BLaER1 treated with 17β-estradiol and CSF1 and Interleukin-3, amounts not matched to agents 10 nM and 100 nM (cell line): Measurements from ENCODE around the gene C5.

Experiments
- H3K27ac ChIP-seq, 11 experiments: shearing (Covaris generic); formaldehyde crosslinking; 2 replicates each; pipeline ENCODE4 v1.8.1; 2022
- H3K27me3 ChIP-seq, 11 experiments: shearing (Covaris generic); formaldehyde crosslinking; 2 replicates each; pipeline ENCODE4 v1.8.1; 2022
- H3K36me3 ChIP-seq, 11 experiments: shearing (Covaris generic); formaldehyde crosslinking; 2 replicates each; pipeline ENCODE4 v1.8.1; 2022
- H3K4me1 ChIP-seq, 10 experiments: shearing (Covaris generic); formaldehyde crosslinking; 2 replicates each; pipeline ENCODE4 v1.8.1; 2022
- H3K4me2 ChIP-seq, 11 experiments: shearing (Covaris generic); formaldehyde crosslinking; 2 replicates each; pipeline ENCODE4 v1.8.1; 2022
- H3K4me3 ChIP-seq, 10 experiments: shearing (Covaris generic); formaldehyde crosslinking; 2 replicates each; pipeline ENCODE4 v1.8.1; 2022
- H3K9ac ChIP-seq, 11 experiments: shearing (Covaris generic); formaldehyde crosslinking; 2 replicates each; pipeline ENCODE4 v1.8.1; 2022
- H3K9me3 ChIP-seq, 11 experiments: shearing (Covaris generic); formaldehyde crosslinking; replicated peaks in 1 of 11; 2 replicates each; pipeline ENCODE4 v1.8.1; 2022
- H4K20me1 ChIP-seq, 11 experiments: shearing (Covaris generic); formaldehyde crosslinking; 2 replicates each; pipeline ENCODE4 v1.8.1; 2022
- Cebpa-rat ChIP-seq, 11 experiments: shearing (Covaris generic); IDR thresholded peaks; 2 replicates each; pipeline ENCODE4 v1.8.1; 2022

C5 gene

GRCh38 chr9:120923620-120924328 is 126.3 kb downstream of the C5 start:
- no peak overlapping the region for H3K4me3 ChIP-seq
- H3K27ac ChIP-seq: no peak overlapping the region
- H3K36me3 ChIP-seq: no peaks in the 10 kb centered on the region
- peaks cover 57 to 70% (median 61%) of the 10 kb centered on the region in 10 experiments for H3K4me1 ChIP-seq
- H3K27me3 ChIP-seq: no peaks in the 10 kb centered on the region
- H4K20me1 ChIP-seq: no peaks in the 10 kb centered on the region
- H3K9me3 ChIP-seq: no peaks in the 10 kb centered on the region
- TF ChIP-seq Cebpa-rat (IDR thresholded peaks at IDR 0.05): no peak
- H3K9ac ChIP-seq: no peak overlapping the region
- no peak overlapping the region for H3K4me2 ChIP-seq

GRCh38 chr9:120922404-120923195 is 127.5 kb downstream of the C5 start:
- peaks cover 46 to 61% (median 50%) of the 10 kb centered on the region in 10 experiments for H3K4me1 ChIP-seq

GRCh38 chr9:120921661-120922181 is 128.4 kb downstream of the C5 start:
- Histone ChIP-seq H3K4me2 (no peak overlapping the region; a peak in 1 of 22 replicates), H3K27ac (no peak overlapping the region), H3K4me1 (peaks cover 37 to 52% (median 41%) of the 10 kb centered on the region in 10 experiments)

More at GRCh38 chr9:120922404-120923195, 127.5 kb downstream of the C5 start:
- H4K20me1 ChIP-seq: no peaks in the 10 kb centered on the region
- H3K4me2 ChIP-seq: no peak overlapping the region
- peaks cover 0 to 1% (median 0%) of the 10 kb centered on the region in 11 experiments; a peak in 1 of 22 replicates for H3K36me3 ChIP-seq
- H3K4me3 ChIP-seq: no peak overlapping the region
- no peak overlapping the region for H3K9ac ChIP-seq
- H3K27me3 ChIP-seq: no peaks in the 10 kb centered on the region
- peaks cover 0 to 2% (median 0%) of the 10 kb centered on the region in 11 experiments; a peak in 4 of 22 replicates for H3K9me3 ChIP-seq
- H3K27ac ChIP-seq: no peak overlapping the region
- TF ChIP-seq Cebpa-rat (IDR thresholded peaks at IDR 0.05): no peak

GRCh38 chr9:120920806-120921178 is 129.3 kb downstream of the C5 start:
- no peak for TF ChIP-seq Cebpa-rat (IDR thresholded peaks at IDR 0.05)
- peaks cover 28 to 46% (median 32%) of the 10 kb centered on the region in 10 experiments for H3K4me1 ChIP-seq
- peak overlapping the region; percentile 2 to 64 (median 38); a peak in 17 of 22 replicates for H3K4me2 ChIP-seq
- peak overlapping the region in 1 of 11 experiments; percentile 1; a peak in 1 of 22 replicates for H3K27ac ChIP-seq
- peaks cover 0 to 6% (median 0%) of the 10 kb centered on the region in 11 experiments; a peak in 4 of 22 replicates for H3K9me3 ChIP-seq
- H4K20me1 ChIP-seq: no peaks in the 10 kb centered on the region
- H3K9ac ChIP-seq: no peak overlapping the region
- H3K27me3 ChIP-seq: no peaks in the 10 kb centered on the region
- peaks cover 0 to 6% (median 0%) of the 10 kb centered on the region in 11 experiments; a peak in 2 of 22 replicates for H3K36me3 ChIP-seq
- H3K4me3 ChIP-seq: no peak overlapping the region

More at GRCh38 chr9:120921661-120922181, 128.4 kb downstream of the C5 start:
- no peaks in the 10 kb centered on the region for H3K27me3 ChIP-seq
- H3K9me3 ChIP-seq: peaks cover 0 to 6% (median 0%) of the 10 kb centered on the region in 11 experiments; a peak in 4 of 22 replicates
- no peak for TF ChIP-seq Cebpa-rat (IDR thresholded peaks at IDR 0.05)
- H3K36me3 ChIP-seq: peaks cover 0 to 6% (median 0%) of the 10 kb centered on the region in 11 experiments; a peak in 2 of 22 replicates
- H3K4me3 ChIP-seq: no peak overlapping the region
- H3K9ac ChIP-seq: no peak overlapping the region
- H4K20me1 ChIP-seq: no peaks in the 10 kb centered on the region

GRCh38 chr9:120919843-120920805 is 130.0 kb downstream of the C5 start:
- Histone ChIP-seq H3K4me1 (peaks cover 21 to 40% (median 25%) of the 10 kb centered on the region in 10 experiments), H3K4me3 (no peak overlapping the region), H3K36me3 (peaks cover 0 to 6% (median 0%) of the 10 kb centered on the region in 11 experiments; a peak in 2 of 22 replicates), H3K27me3 (no peaks in the 10 kb centered on the region), H4K20me1 (no peaks in the 10 kb centered on the region), H3K9ac (peak overlapping the region in 1 of 11 experiments; percentile 17; a peak in 1 of 22 replicates), H3K27ac (peak overlapping the region in 2 of 11 experiments; percentile 1 to 11; a peak in 1 of 22 replicates), H3K9me3 (peaks cover 0 to 6% (median 0%) of the 10 kb centered on the region in 11 experiments; a peak in 4 of 22 replicates), H3K4me2 (peak overlapping the region; percentile 2 to 64 (median 38); a peak in 20 of 22 replicates)
- TF ChIP-seq Cebpa-rat (IDR thresholded peaks at IDR 0.05): 0 out of 22 replicates have a peak, but pooled peaks of 1 of the 11 experiments have one; percentile 17

- peak overlapping the region in 1 of 11 experiments; percentile 17; a peak in 2 of 22 replicates for H3K9ac ChIP-seq
- TF ChIP-seq Cebpa-rat (IDR thresholded peaks at IDR 0.05): no peak
These were observed 130.9 kb downstream of the C5 start for GRCh38 chr9:120918931-120919842.

More at GRCh38 chr9:120918931-120919842, 130.9 kb downstream of the C5 start:
- Histone ChIP-seq H3K4me1 (peaks cover 14 to 33% (median 17%) of the 10 kb centered on the region in 10 experiments; a peak in 19 of 20 replicates), H3K36me3 (peaks cover 0 to 6% (median 0%) of the 10 kb centered on the region in 11 experiments; a peak in 2 of 22 replicates), H4K20me1 (no peaks in the 10 kb centered on the region), H3K4me3 (no peak overlapping the region), H3K4me2 (peak overlapping the region in 6 of 11 experiments; percentile 2 to 61 (median 40); a peak in 4 of 22 replicates), H3K27ac (0 out of 22 replicates have a peak overlapping the region, but pooled peaks of 1 of the 11 experiments have one; percentile 11), H3K27me3 (no peaks in the 10 kb centered on the region), H3K9me3 (peaks cover 0 to 6% (median 0%) of the 10 kb centered on the region in 11 experiments; a peak in 4 of 22 replicates)
